Measurements from ENCODE around the gene ANKRD6.

GRCh38 chr6:89406141-89406540, 26.8 kb upstream of the ANKRD6 start:
- TF ChIP-seq CTCF (IDR thresholded peaks at IDR 0.05; ENCODE audit: insufficient read depth, low read length, poor library complexity, severe bottlenecking) (no peak), EZH2phosphoT487 (conservative IDR thresholded peaks at IDR 0.05; ENCODE audit: low read length) (no peak)
